SK-N-SH treated with all-trans-retinoic acid at 6 μM for 48 hours (cell line): Measurements from ENCODE around the gene ZNF850.

ENCODE experiments used
- ATAC-seq: fragments of 200-7000 bp; cut with Tn5 transposase; 3 replicates; pipeline ENCODE4 v1.9.1; 2020; ENCODE audit warnings: mild to moderate bottlenecking, moderate library complexity
- ARNTL ChIP-seq: fragments of 450-650 bp; formaldehyde crosslinking; IDR thresholded peaks from 2 replicates; pipeline ENCODE4 v1.5.0; 2020; ENCODE audit warnings: low read depth, mild to moderate bottlenecking, moderate library complexity, borderline replicate concordance
- BACH2 ChIP-seq: fragments of 250-450 bp; sonication (Bioruptor Pico); IDR thresholded peaks from 2 replicates; pipeline ENCODE4 v1.9.0; 2021; ENCODE audit warnings: mild to moderate bottlenecking, borderline replicate concordance
- CREB5 ChIP-seq: fragments of 250-450 bp; sonication (Bioruptor Pico); IDR thresholded peaks from 2 replicates; pipeline ENCODE4 v1.5.1; 2020; ENCODE audit warnings: low read depth, mild to moderate bottlenecking, moderate library complexity
- CSDC2 ChIP-seq: fragments of 250-450 bp; sonication (Bioruptor Pico); IDR thresholded peaks from 2 replicates; pipeline ENCODE4 v1.5.0; 2020; ENCODE audit warnings: mild to moderate bottlenecking, moderate library complexity
- ESRRG ChIP-seq: fragments of 250-450 bp; sonication (Bioruptor Pico); IDR thresholded peaks from 2 replicates; pipeline ENCODE4 v1.6.1; 2021; ENCODE audit warnings: mild to moderate bottlenecking
- ISL1 ChIP-seq: fragments of 250-450 bp; sonication (Bioruptor Pico); IDR thresholded peaks from 2 replicates; pipeline ENCODE4 v2.1.2; 2022; ENCODE audit warnings: mild to moderate bottlenecking, moderate library complexity
- OSR1 ChIP-seq: fragments of 250-450 bp; sonication (Bioruptor Pico); IDR thresholded peaks from 2 replicates; pipeline ENCODE4 v1.8.0; 2022; ENCODE audit warnings: moderate library complexity, mild to moderate bottlenecking, inconsistent platforms
- PATZ1 ChIP-seq: fragments of 250-450 bp; sonication (Bioruptor Pico); IDR thresholded peaks from 2 replicates; pipeline ENCODE4 v1.8.0; 2020; ENCODE audit warnings: mild to moderate bottlenecking, moderate library complexity, borderline replicate concordance
- PPARA ChIP-seq: fragments of 250-450 bp; sonication (Bioruptor Pico); IDR thresholded peaks from 2 replicates; pipeline ENCODE4 v1.5.0; 2020; ENCODE audit warnings: mild to moderate bottlenecking, borderline replicate concordance
- RARB ChIP-seq: fragments of 250-450 bp; sonication (Bioruptor Pico); IDR thresholded peaks from 2 replicates; pipeline ENCODE4 v1.8.0; 2021; ENCODE audit warnings: mild to moderate bottlenecking, moderate library complexity
- SNAI2 ChIP-seq: fragments of 250-450 bp; sonication (Bioruptor Pico); IDR thresholded peaks from 2 replicates; pipeline ENCODE4 v1.5.0; 2020; ENCODE audit warnings: mild to moderate bottlenecking, moderate library complexity
- TCF4 ChIP-seq: fragments of 250-450 bp; sonication (Bioruptor Pico); IDR thresholded peaks from 2 replicates; pipeline ENCODE4 v1.8.0; 2021; ENCODE audit warnings: mild to moderate bottlenecking, moderate library complexity, borderline replicate concordance
- TOX ChIP-seq: fragments of 250-450 bp; sonication (Bioruptor Pico); IDR thresholded peaks from 2 replicates; pipeline ENCODE4 v1.8.0; 2021; ENCODE audit warnings: mild to moderate bottlenecking, moderate library complexity, borderline replicate concordance
- ZC3H10 ChIP-seq: fragments of 250-450 bp; sonication (Bioruptor Pico); IDR thresholded peaks from 2 replicates; pipeline ENCODE4 v1.5.1; 2021; ENCODE audit warnings: mild to moderate bottlenecking, moderate library complexity
- ZFP3 ChIP-seq: fragments of 250-450 bp; sonication (Bioruptor Pico); IDR thresholded peaks from 2 replicates; pipeline ENCODE4 v1.5.0; 2020; ENCODE audit warnings: mild to moderate bottlenecking, moderate library complexity
- ZFP30 ChIP-seq: fragments of 450-650 bp; formaldehyde crosslinking; IDR thresholded peaks from 2 replicates; pipeline ENCODE4 v1.5.0; 2022; ENCODE audit warnings: mild to moderate bottlenecking, moderate library complexity
- ZNF8 ChIP-seq: fragments of 450-650 bp; formaldehyde crosslinking; IDR thresholded peaks from 2 replicates; pipeline ENCODE4 v1.5.0; 2020; ENCODE audit warnings: mild to moderate bottlenecking, moderate library complexity
- TF ChIP-seq, protein P1 (sequence below): fragments of 250-450 bp; sonication (Bioruptor Pico); IDR thresholded peaks from 2 replicates; pipeline ENCODE4 v1.5.0; 2020; ENCODE audit warnings: mild to moderate bottlenecking, moderate library complexity
- TF ChIP-seq, protein P2 (sequence below): fragments of 250-450 bp; sonication (Bioruptor Pico); IDR thresholded peaks from 2 replicates; pipeline ENCODE4 v1.5.1; 2021; ENCODE audit warnings: mild to moderate bottlenecking, moderate library complexity
- TF ChIP-seq, protein P3 (sequence below): fragments of 250-450 bp; sonication (Bioruptor Pico); IDR thresholded peaks from 2 replicates; pipeline ENCODE4 v1.8.0; 2021; ENCODE audit warnings: low read depth, mild to moderate bottlenecking, moderate library complexity, borderline replicate concordance

ZNF850 gene

GRCh38 chr19:36748431-36749275 lies 24.0 kb downstream of the ZNF850 start:
- TF ChIP-seq OSR1 (CRISPR knock-in tag) (no peak), TCF4 (CRISPR knock-in tag) (no peak), ZFP30 (CRISPR knock-in tag) (no peak), ESRRG (CRISPR knock-in tag) (no peak), SNAI2 (CRISPR knock-in tag) (no peak), ISL1 (no peak), PPARA (CRISPR knock-in tag) (no peak), PATZ1 (CRISPR knock-in tag) (no peak), CREB5 (CRISPR knock-in tag) (no peak), BACH2 (CRISPR knock-in tag) (no peak), TOX (CRISPR knock-in tag) (no peak), ARNTL (no peak), ZFP3 (CRISPR knock-in tag) (no peak), ZC3H10 (CRISPR knock-in tag) (no peak), ZNF8 (CRISPR knock-in tag) (no peak), CSDC2 (no peak), RARB (CRISPR knock-in tag) (no peak)
- TF ChIP-seq, protein P1, sequence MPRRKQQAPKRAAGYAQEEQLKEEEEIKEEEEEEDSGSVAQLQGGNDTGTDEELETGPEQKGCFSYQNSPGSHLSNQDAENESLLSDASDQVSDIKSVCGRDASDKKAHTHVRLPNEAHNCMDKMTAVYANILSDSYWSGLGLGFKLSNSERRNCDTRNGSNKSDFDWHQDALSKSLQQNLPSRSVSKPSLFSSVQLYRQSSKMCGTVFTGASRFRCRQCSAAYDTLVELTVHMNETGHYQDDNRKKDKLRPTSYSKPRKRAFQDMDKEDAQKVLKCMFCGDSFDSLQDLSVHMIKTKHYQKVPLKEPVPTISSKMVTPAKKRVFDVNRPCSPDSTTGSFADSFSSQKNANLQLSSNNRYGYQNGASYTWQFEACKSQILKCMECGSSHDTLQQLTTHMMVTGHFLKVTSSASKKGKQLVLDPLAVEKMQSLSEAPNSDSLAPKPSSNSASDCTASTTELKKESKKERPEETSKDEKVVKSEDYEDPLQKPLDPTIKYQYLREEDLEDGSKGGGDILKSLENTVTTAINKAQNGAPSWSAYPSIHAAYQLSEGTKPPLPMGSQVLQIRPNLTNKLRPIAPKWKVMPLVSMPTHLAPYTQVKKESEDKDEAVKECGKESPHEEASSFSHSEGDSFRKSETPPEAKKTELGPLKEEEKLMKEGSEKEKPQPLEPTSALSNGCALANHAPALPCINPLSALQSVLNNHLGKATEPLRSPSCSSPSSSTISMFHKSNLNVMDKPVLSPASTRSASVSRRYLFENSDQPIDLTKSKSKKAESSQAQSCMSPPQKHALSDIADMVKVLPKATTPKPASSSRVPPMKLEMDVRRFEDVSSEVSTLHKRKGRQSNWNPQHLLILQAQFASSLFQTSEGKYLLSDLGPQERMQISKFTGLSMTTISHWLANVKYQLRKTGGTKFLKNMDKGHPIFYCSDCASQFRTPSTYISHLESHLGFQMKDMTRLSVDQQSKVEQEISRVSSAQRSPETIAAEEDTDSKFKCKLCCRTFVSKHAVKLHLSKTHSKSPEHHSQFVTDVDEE (CRISPR knock-in tag): no peak
- TF ChIP-seq, protein P2, sequence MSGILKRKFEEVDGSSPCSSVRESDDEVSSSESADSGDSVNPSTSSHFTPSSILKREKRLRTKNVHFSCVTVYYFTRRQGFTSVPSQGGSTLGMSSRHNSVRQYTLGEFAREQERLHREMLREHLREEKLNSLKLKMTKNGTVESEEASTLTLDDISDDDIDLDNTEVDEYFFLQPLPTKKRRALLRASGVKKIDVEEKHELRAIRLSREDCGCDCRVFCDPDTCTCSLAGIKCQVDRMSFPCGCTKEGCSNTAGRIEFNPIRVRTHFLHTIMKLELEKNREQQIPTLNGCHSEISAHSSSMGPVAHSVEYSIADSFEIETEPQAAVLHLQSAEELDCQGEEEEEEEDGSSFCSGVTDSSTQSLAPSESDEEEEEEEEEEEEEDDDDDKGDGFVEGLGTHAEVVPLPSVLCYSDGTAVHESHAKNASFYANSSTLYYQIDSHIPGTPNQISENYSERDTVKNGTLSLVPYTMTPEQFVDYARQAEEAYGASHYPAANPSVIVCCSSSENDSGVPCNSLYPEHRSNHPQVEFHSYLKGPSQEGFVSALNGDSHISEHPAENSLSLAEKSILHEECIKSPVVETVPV (CRISPR knock-in tag): no peak
- TF ChIP-seq, protein P3, sequence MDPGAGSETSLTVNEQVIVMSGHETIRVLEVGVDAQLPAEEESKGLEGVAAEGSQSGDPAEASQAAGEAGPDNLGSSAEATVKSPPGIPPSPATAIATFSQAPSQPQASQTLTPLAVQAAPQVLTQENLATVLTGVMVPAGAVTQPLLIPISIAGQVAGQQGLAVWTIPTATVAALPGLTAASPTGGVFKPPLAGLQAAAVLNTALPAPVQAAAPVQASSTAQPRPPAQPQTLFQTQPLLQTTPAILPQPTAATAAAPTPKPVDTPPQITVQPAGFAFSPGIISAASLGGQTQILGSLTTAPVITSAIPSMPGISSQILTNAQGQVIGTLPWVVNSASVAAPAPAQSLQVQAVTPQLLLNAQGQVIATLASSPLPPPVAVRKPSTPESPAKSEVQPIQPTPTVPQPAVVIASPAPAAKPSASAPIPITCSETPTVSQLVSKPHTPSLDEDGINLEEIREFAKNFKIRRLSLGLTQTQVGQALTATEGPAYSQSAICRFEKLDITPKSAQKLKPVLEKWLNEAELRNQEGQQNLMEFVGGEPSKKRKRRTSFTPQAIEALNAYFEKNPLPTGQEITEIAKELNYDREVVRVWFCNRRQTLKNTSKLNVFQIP (CRISPR knock-in tag): no peak
- no peak for ATAC-seq

GRCh38 chr19:36747750-36748149 lies 24.9 kb downstream of the ZNF850 start:
- no peak for TF ChIP-seq BACH2 (CRISPR knock-in tag)
- TF ChIP-seq ZFP3 (CRISPR knock-in tag): no peak
- no peak for TF ChIP-seq ARNTL
- no peak for TF ChIP-seq TOX (CRISPR knock-in tag)
- no peak for TF ChIP-seq RARB (CRISPR knock-in tag)
- TF ChIP-seq ZC3H10 (CRISPR knock-in tag): no peak
- TF ChIP-seq, protein P3 (CRISPR knock-in tag): no peak
- ATAC-seq: no peak
